Lung microvascular endothelial cell (primary cell): Measurements from ENCODE around the gene LRCH1. TPM values are rescaled to one million over a fixed set of nuclear protein-coding genes. Genes with fewer than 3 reads are reported as not detected.

ENCODE experiments used
- DNase-seq, 2 donors: peaks; one replicate each; pipeline versions ENCODE4 v3.0.0 to v3.0.0-alpha.2; 2010; ENCODE audit warnings: low read depth in 2 of 2
- total RNA-seq: library from RNA; depleted of rRNA; stranded (reverse); fragments of >200 nt; gene quantifications from 2 replicates; pipeline ENCODE4 v1.2.1, GENCODE V29; 2014

The LRCH1 gene
- total RNA-seq, 1 donor from 2014 or later = 11.5 TPM

- peak; percentile 88 to 92 for DNase-seq
These were observed 110.5 kb downstream of the LRCH1 start for GRCh38 chr13:46663206-46664037.

- no peak for DNase-seq
These were observed 111.2 kb downstream of the LRCH1 start for GRCh38 chr13:46664195-46664594.

GRCh38 chr13:46665248-46665632, 112.3 kb downstream of the LRCH1 start:
- no peak for DNase-seq

GRCh38 chr13:46665633-46666482, 112.9 kb downstream of the LRCH1 start:
- peak; percentile 41 to 50 for DNase-seq

- no peak for DNase-seq
These were observed 113.9 kb downstream of the LRCH1 start for GRCh38 chr13:46666727-46667456.

GRCh38 chr13:46667687-46668281, 114.8 kb downstream of the LRCH1 start:
- DNase-seq = peak; percentile 63 to 69

GRCh38 chr13:46668302-46668720, 115.3 kb downstream of the LRCH1 start:
- DNase-seq = peak; percentile 91 to 93

GRCh38 chr13:46668931-46669525, 116.1 kb downstream of the LRCH1 start:
- peak in 1 of 2 donors; percentile 20 for DNase-seq

- DNase-seq = no peak
These were observed 119.5 kb downstream of the LRCH1 start for GRCh38 chr13:46672338-46673090.

GRCh38 chr13:46675016-46675415, 122.0 kb downstream of the LRCH1 start:
- no peak for DNase-seq

GRCh38 chr13:46676378-46676725, 123.4 kb downstream of the LRCH1 start:
- no peak for DNase-seq

- peak; percentile 77 to 84 for DNase-seq
These were observed 126.6 kb downstream of the LRCH1 start for GRCh38 chr13:46679369-46680120.

GRCh38 chr13:46682015-46682414, 129.0 kb downstream of the LRCH1 start:
- no peak for DNase-seq

- no peak for DNase-seq
These were observed 129.7 kb downstream of the LRCH1 start for GRCh38 chr13:46682707-46683106.

- DNase-seq = no peak
These were observed 130.8 kb downstream of the LRCH1 start for GRCh38 chr13:46683676-46684260.

GRCh38 chr13:46684287-46685001, 131.5 kb downstream of the LRCH1 start:
- DNase-seq = peak in 1 of 2 donors; percentile 54

GRCh38 chr13:46685006-46685730, 132.2 kb downstream of the LRCH1 start:
- peak in 1 of 2 donors; percentile 59 for DNase-seq

GRCh38 chr13:46686171-46686570, 133.2 kb downstream of the LRCH1 start:
- DNase-seq = no peak
